H9 (cell line): ENCODE data around the gene ALMS1. TPM values are rescaled to one million over a fixed set of nuclear protein-coding genes. Genes with fewer than 3 reads are reported as not detected.

Experiments
- DNase-seq: peaks from one replicate; pipeline ENCODE4 v3.0.0-alpha.2; 2017
- H2AFZ ChIP-seq: one replicate; pipeline ENCODE4 v1.6.1; 2013; ENCODE audit warnings: mild to moderate bottlenecking, low read length, control low read depth, moderate library complexity
- H2AK5ac ChIP-seq: 2 replicates; pipeline ENCODE4 v1.6.1; 2013; ENCODE audit warnings: low read length, control low read depth, mixed read lengths; ENCODE audit not compliant: insufficient read length
- H2BK120ac ChIP-seq: one replicate; pipeline ENCODE4 v1.6.1; 2013; ENCODE audit warnings: low read depth, mild to moderate bottlenecking, low read length, control low read depth, inconsistent platforms; ENCODE audit not compliant: poor library complexity, severe bottlenecking
- H2BK12ac ChIP-seq: 2 replicates; pipeline ENCODE4 v1.6.1; 2013; ENCODE audit warnings: low read length, control low read depth, mixed read lengths, low read depth; ENCODE audit not compliant: insufficient read length
- H2BK15ac ChIP-seq: 2 replicates; pipeline ENCODE4 v1.6.1; 2013; ENCODE audit warnings: low read depth, low read length, control low read depth
- H2BK20ac ChIP-seq: one replicate; pipeline ENCODE4 v1.6.1; 2013; ENCODE audit warnings: low read depth, mild to moderate bottlenecking, low read length, control low read depth, inconsistent platforms; ENCODE audit not compliant: poor library complexity, severe bottlenecking
- H2BK5ac ChIP-seq: 2 replicates; pipeline ENCODE4 v1.6.1; 2013; ENCODE audit warnings: low read length, control low read depth, mixed read lengths; ENCODE audit not compliant: insufficient read length
- H3K14ac ChIP-seq: 2 replicates; pipeline ENCODE4 v1.6.1; 2013; ENCODE audit warnings: low read length, control low read depth; ENCODE audit not compliant: insufficient read depth
- H3K18ac ChIP-seq: 2 replicates; pipeline ENCODE4 v1.6.1; 2013; ENCODE audit warnings: low read depth, mild to moderate bottlenecking, mixed read lengths, low read length, control low read depth; ENCODE audit not compliant: insufficient read length
- H3K23ac ChIP-seq: 2 replicates; pipeline ENCODE4 v1.6.1; 2013; ENCODE audit warnings: low read length, control low read depth, mixed read lengths, low read depth; ENCODE audit not compliant: insufficient read length
- H3K23me2 ChIP-seq: 2 replicates; pipeline ENCODE4 v1.6.1; 2013; ENCODE audit warnings: low read depth, mild to moderate bottlenecking, mixed read lengths, low read length, control low read depth; ENCODE audit not compliant: insufficient read length, poor library complexity, severe bottlenecking
- H3K27ac ChIP-seq: 2 replicates; pipeline ENCODE4 v1.5.1; 2013; ENCODE audit warnings: low read length, control low read depth, mixed read lengths, low read depth; ENCODE audit not compliant: insufficient read length
- H3K27me3 ChIP-seq: 2 replicates; pipeline ENCODE4 v1.6.1; 2013; ENCODE audit warnings: low read length, control low read depth, inconsistent platforms; ENCODE audit not compliant: insufficient read depth
- H3K4ac ChIP-seq: 2 replicates; pipeline ENCODE4 v1.6.1; 2013; ENCODE audit warnings: low read depth, mild to moderate bottlenecking, control low read depth, inconsistent platforms, low read length, moderate library complexity
- H3K4me1 ChIP-seq: 2 replicates; pipeline ENCODE4 v1.6.1; 2013; ENCODE audit warnings: low read length, control low read depth, inconsistent platforms; ENCODE audit not compliant: insufficient read depth
- H3K4me2 ChIP-seq: 2 replicates; pipeline ENCODE4 v1.6.1; 2013; ENCODE audit warnings: low read length, control low read depth, mixed read lengths; ENCODE audit not compliant: insufficient read length, insufficient read depth
- H3K56ac ChIP-seq: 2 replicates; pipeline ENCODE4 v1.6.1; 2013; ENCODE audit warnings: low read depth, mild to moderate bottlenecking, mixed read lengths, low read length, control low read depth; ENCODE audit not compliant: insufficient read length
- H3K79me1 ChIP-seq: 2 replicates; pipeline ENCODE4 v1.6.1; 2013; ENCODE audit warnings: low read depth, mild to moderate bottlenecking, moderate library complexity, low read length, control low read depth, inconsistent platforms; ENCODE audit not compliant: insufficient read depth, poor library complexity, severe bottlenecking
- H3K79me2 ChIP-seq: 2 replicates; pipeline ENCODE4 v1.6.1; 2013; ENCODE audit warnings: low read length, control low read depth, inconsistent platforms; ENCODE audit not compliant: insufficient read depth
- H3K9ac ChIP-seq: 2 replicates; pipeline ENCODE4 v1.6.1; 2013; ENCODE audit warnings: low read length, control low read depth, mixed read lengths; ENCODE audit not compliant: insufficient read length; ENCODE audit errors: extremely low read depth
- H3K9me3 ChIP-seq: one replicate; pipeline ENCODE4 v1.6.1; 2013; ENCODE audit warnings: low read depth, low read length, inconsistent platforms; ENCODE audit not compliant: control insufficient read depth
- H3T11ph ChIP-seq: one replicate; pipeline ENCODE4 v1.6.1; 2013; ENCODE audit warnings: mild to moderate bottlenecking, low read length, control low read depth, inconsistent platforms
- H4K20me1 ChIP-seq: one replicate; pipeline ENCODE4 v1.6.1; 2013; ENCODE audit not compliant: control insufficient read depth, insufficient read length, insufficient read depth
- H4K5ac ChIP-seq: 2 replicates; pipeline ENCODE4 v1.6.1; 2013; ENCODE audit warnings: low read depth, mild to moderate bottlenecking, mixed read lengths, low read length, control low read depth; ENCODE audit not compliant: insufficient read length
- H4K8ac ChIP-seq: replicated peaks from 2 replicates; pipeline ENCODE4 v1.6.1; 2013; ENCODE audit warnings: low read length, control low read depth, mixed read lengths, low read depth; ENCODE audit not compliant: insufficient read length
- H4K91ac ChIP-seq: 2 replicates; pipeline ENCODE4 v1.6.1; 2013; ENCODE audit warnings: low read depth, mild to moderate bottlenecking, moderate library complexity, mixed read lengths, low read length, control low read depth; ENCODE audit not compliant: insufficient read length
- H3K27ac Mint-ChIP-seq, 3 experiments: 2 replicates in 2 of 3; 3 replicates in 1 of 3; pipeline ENCODE4 v1.8.0; 2020 to 2021; ENCODE audit warnings: mixed read lengths in 3 of 3, mild to moderate bottlenecking in 1 of 3, moderate library complexity in 1 of 3
- H3K27me3 Mint-ChIP-seq: 2 replicates; pipeline ENCODE4 v1.8.0; 2021; ENCODE audit warnings: low read depth, mild to moderate bottlenecking, moderate library complexity, mixed read lengths
- H3K36me3 Mint-ChIP-seq, 3 experiments: 2 replicates in 2 of 3; 3 replicates in 1 of 3; pipeline ENCODE4 v1.8.0; 2020 to 2021; ENCODE audit warnings: low read depth in 3 of 3, mixed read lengths in 3 of 3; ENCODE audit not compliant: insufficient read depth in 1 of 3
- H3K4me1 Mint-ChIP-seq, 2 experiments: 2 replicates each; pipeline ENCODE4 v1.8.0; 2020; ENCODE audit warnings: mixed read lengths in 2 of 2
- H3K4me3 Mint-ChIP-seq, 2 experiments: 2 replicates in 1 of 2; 3 replicates in 1 of 2; pipeline ENCODE4 v1.8.0; 2020 to 2021; ENCODE audit warnings: mild to moderate bottlenecking in 2 of 2, mixed read lengths in 2 of 2, moderate library complexity in 1 of 2
- H3K9me3 Mint-ChIP-seq, 2 experiments: 2 replicates in 1 of 2; 3 replicates in 1 of 2; pipeline ENCODE4 v1.8.0; 2020; ENCODE audit warnings: mild to moderate bottlenecking in 2 of 2, mixed read lengths in 2 of 2, moderate library complexity in 1 of 2
- CTCF ChIP-seq: fragments of 200-600 bp; sonication (generic); conservative IDR thresholded peaks from 3 replicates; pipeline ENCODE4 v1.8.0; 2021; ENCODE audit warnings: antibody characterized with exemption, mild to moderate bottlenecking
- WGBS: extraction: QIAGEN DNeasy Blood & Tissue Kit; methylation state at CpG from one replicate; pipeline ENCODE4 v1.1.7; 2013; ENCODE audit warnings: missing lambda C conversion rate, low lambda C conversion rate, mixed read lengths; ENCODE audit not compliant: insufficient read length; ENCODE audit errors: extremely low coverage; 5-methylcytosine and 5-hydroxymethylcytosine counted together
- total RNA-seq: library from RNA; stranded (reverse); gene quantifications from 2 replicates; pipeline ENCODE4 v1.2.1, GENCODE V29; 2021

The ALMS1 gene
- total RNA-seq, 1 experiment from 2014 or later: 36.2 TPM

- Mint-ChIP-seq H3K27ac (no peak overlapping the region), H3K36me3 (no peaks in the 10 kb centered on the region), H3K27me3 (peaks cover 7% of the 10 kb centered on the region), H3K9me3 (peaks cover 7 to 8% of the 10 kb centered on the region in 2 experiments; a peak in 3 of 5 replicates), H3K4me1 (no peaks in the 10 kb centered on the region), H3K4me3 (no peak overlapping the region)
- Histone ChIP-seq H3T11ph (no peak overlapping the region), H2AK5ac (no peak overlapping the region), H3K79me1 (no peaks in the 10 kb centered on the region), H2BK12ac (no peak overlapping the region), H3K23me2 (no peaks in the 10 kb centered on the region), H3K27ac (no peak overlapping the region), H3K23ac (no peak overlapping the region), H3K4me2 (no peak overlapping the region), H4K5ac (no peak overlapping the region), H3K14ac (no peak overlapping the region), H3K79me2 (no peaks in the 10 kb centered on the region), H3K9ac (no peak overlapping the region), H3K56ac (no peak overlapping the region), H2BK20ac (no peak overlapping the region), H4K20me1 (no peaks in the 10 kb centered on the region), H3K4me1 (no peaks in the 10 kb centered on the region), H4K91ac (no peak overlapping the region), H3K4ac (no peak overlapping the region), H3K9me3 (no peaks in the 10 kb centered on the region), H2BK120ac (no peak overlapping the region), H4K8ac (no peak overlapping the region), H3K27me3 (no peaks in the 10 kb centered on the region), H2AFZ (no peak overlapping the region), H2BK5ac (no peak overlapping the region), H3K18ac (no peak overlapping the region), H2BK15ac (no peak overlapping the region)
- no CpG with 5 or more reads among the region's 3 CpGs for WGBS
- no peak for DNase-seq
- TF ChIP-seq CTCF: no peak
Observed at GRCh38 chr2:73339201-73339600, 46.4 kb upstream of the ALMS1 start.
